Inferior parietal cortex (tissue), 1 donor: ENCODE measurements around the gene FAM50A.

Experiments used
- DNase-seq: peaks from one replicate; pipeline ENCODE4 v3.0.0-alpha.2; 2016; ENCODE audit errors: extremely low spot score

FAM50A gene

DNA sequence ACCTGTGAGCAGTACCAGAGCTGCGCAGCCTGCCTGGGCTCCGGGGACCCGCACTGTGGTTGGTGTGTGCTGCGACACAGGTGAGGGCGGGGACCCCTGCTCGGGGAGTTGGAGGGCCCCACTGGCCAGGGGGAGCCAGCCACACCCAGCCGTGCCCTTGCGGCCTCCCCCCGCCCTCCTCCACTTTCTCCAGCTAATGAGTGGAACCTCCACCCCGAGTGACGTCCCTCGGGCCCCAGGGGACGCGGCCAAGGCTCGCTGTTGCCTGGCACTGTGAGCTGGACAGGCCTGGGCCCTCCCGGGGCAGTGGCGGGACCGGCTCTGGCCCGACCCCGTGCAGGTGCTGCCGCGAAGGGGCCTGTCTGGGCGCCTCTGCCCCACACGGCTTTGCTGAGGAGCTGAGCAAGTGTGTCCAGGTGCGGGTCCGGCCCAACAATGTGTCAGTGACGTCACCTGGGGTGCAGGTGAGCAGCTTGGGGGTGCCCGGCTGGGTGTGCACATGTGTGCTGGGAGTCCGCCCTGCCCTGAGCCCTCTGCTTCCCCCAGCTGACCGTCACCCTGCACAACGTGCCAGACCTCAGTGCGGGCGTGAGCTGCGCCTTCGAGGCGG is 19.8 kb downstream of the FAM50A start:
- DNase-seq, result no peak

DNA sequence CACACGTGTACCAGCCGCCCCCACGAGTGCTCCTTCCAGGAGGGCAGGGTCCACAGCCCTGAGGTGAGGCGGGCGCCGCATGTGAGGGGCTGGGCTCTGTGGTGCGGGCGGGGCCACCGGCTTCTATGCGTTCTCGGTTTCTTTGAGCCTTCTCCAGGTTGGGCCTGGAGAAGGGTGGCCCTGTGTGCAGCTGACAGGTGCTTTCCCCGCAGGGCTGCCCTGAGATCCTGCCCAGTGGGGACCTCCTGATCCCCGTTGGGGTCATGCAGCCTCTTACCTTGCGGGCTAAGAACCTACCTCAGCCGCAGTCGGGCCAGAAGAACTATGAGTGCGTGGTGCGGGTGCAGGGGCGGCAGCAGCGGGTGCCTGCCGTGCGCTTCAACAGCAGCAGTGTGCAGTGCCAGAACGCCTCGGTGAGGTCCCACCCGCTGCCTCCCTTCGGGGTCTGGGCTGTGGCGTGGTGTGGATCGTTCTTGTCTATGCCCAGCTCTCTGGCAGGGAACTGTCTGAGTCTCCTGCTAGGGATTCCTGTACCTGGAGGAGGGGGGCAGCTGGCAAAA is 20.9 kb downstream of the FAM50A start:
- no peak for DNase-seq

DNA sequence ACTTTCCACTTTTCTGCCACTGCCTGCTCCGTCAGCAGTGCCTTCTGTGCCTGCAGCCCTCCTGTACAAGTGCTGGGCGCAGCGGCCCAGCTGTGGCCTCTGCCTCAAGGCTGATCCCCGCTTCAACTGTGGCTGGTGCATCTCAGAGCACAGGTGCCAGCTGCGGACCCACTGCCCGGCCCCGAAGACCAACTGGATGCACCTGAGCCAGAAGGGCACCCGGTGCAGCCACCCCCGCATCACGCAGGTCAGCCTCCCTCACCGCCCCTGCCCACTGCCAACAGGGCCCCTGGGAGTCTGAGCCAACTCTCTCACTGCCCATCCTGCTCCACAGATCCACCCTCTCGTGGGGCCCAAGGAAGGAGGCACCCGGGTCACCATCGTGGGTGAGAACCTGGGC is 21.7 kb downstream of the FAM50A start:
- no peak for DNase-seq

DNA sequence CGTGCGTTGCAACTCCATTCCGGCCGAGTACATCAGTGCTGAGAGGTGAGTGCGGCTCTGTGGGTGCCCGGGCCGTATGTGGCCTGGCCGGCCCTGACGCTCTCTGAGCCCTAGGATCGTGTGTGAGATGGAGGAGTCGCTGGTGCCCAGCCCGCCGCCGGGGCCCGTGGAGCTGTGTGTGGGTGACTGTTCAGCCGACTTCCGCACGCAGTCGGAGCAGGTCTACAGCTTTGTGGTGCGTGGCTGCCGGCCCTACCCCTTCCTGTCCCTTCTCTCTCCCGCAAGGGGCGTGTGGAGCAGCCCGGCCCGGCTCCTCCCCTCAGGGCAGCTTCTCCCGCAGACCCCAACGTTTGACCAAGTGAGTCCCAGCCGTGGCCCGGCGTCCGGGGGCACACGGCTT is 22.1 kb downstream of the FAM50A start:
- no peak for DNase-seq

DNA sequence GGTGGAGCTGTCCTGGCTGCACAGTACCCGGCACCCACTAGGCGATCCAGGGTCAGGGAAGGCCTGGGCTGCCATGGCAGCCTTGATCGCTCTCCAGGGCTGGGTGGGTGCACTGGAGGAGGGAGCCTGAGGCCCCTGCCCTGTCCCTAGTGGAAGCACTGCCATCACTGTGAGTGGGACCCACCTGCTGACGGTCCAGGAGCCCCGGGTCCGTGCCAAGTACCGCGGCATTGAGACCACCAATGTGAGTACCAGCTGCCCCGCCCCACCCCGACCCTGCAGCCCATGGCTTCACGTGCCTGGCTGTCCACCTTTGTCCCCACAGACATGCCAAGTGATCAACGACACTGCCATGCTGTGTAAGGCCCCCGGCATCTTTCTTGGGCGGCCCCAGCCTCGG is 23.0 kb downstream of the FAM50A start:
- no peak for DNase-seq

DNA sequence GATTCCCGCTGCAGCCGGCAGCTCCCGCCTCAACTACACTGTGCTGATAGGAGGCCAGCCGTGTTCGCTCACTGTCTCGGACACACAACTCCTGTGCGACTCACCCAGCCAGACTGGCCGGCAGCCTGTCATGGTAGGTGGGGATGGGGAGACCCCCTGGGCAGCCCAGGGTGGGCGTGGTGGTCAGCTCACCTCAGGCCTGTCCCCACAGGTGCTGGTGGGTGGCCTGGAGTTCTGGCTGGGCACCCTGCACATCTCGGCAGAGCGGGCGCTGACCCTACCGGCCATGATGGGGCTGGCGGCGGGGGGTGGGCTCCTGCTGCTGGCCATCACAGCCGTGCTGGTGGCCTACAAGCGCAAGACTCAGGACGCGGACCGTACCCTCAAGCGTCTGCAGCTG is 23.6 kb downstream of the FAM50A start:
- no peak for DNase-seq

DNA sequence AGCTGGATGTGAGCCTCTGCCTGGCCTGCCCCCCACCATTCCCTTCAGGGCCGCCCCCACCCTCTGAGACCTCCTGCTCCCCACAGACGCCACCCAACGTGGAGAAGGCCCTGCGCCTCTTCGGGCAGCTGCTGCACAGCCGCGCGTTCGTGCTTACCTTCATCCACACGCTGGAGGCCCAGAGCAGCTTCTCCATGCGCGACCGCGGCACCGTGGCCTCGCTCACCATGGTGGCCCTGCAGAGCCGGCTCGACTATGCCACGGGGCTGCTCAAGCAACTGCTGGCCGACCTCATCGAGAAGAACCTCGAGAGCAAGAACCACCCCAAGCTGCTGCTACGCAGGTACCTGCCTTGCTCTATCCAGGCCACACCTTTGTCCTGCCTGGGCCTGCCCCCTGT is 24.3 kb downstream of the FAM50A start:
- DNase-seq, result no peak

DNA sequence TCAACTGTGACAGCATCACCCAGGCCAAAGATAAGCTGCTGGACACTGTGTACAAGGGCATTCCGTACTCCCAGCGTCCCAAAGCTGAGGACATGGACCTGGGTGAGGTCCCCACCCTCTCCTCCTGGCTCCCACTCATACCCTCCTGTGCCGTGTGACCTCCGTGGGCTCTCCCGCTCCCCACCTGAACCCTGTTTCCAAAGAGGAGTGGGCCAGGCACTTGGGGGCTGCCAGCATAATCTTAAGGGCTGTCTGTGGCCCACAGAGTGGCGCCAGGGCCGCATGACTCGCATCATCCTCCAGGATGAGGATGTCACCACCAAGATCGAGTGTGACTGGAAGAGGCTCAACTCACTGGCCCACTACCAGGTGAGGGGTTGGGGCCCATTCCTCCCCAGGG is 25.2 kb downstream of the FAM50A start:
- DNase-seq, result no peak

DNA sequence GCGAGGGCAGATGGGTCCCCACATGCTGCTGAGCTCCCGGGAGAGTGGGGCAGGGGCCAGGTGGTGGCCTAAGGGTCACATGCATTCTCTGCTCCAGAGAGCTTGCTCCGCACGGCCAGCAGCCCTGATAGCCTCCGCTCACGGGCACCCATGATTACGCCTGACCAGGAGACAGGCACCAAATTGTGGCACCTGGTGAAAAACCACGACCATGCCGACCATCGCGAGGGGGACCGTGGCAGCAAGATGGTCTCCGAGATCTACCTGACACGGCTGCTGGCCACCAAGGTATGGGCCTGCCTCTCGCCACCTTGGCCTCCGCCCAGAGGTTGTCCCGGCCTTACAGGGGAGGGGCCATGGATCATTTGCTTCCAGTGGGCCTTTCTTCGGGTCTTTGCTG is 25.9 kb downstream of the FAM50A start:
- no peak for DNase-seq

DNA sequence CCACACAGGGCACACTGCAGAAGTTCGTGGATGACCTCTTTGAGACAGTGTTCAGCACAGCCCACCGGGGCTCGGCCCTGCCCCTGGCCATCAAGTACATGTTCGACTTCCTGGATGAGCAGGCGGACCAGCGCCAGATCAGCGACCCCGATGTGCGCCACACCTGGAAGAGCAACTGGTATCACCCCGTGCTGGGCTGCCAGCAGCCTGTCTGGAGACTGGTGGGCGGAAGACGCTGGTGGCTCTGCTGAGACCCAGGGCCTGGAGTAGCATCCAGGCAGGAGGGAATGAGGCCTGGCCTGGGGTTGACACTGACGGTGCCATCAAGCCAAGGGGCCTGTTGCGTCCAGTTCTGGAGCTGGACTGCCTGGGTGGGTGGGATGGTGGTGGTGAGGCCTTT is 26.5 kb downstream of the FAM50A start:
- DNase-seq, result no peak

DNA sequence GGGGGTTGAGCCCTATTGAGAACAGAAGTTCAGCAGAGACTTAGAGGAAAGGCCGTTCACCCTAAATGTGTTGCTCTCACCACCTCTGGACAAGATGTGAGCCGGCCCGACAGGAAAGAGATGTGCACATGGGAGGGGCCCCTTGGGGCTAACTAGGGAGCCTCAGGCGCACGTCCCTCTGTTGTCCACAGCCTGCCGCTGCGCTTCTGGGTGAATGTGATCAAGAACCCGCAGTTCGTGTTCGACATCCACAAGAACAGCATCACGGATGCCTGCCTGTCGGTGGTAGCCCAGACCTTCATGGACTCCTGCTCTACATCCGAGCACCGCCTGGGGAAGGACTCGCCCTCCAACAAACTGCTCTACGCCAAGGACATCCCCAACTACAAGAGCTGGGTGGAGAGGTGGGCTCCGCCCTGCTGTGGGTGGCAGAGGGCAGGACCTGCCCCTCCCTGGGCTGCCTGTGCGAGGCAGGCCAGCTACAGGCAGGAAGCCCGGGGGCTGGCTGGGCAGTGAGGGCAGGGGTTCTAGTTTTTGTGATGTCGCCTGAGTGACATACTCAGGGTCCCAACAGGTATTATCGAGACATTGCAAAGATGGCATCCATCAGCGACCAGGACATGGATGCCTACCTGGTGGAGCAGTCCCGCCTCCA is 27.1 kb downstream of the FAM50A start:
- no peak for DNase-seq

DNA sequence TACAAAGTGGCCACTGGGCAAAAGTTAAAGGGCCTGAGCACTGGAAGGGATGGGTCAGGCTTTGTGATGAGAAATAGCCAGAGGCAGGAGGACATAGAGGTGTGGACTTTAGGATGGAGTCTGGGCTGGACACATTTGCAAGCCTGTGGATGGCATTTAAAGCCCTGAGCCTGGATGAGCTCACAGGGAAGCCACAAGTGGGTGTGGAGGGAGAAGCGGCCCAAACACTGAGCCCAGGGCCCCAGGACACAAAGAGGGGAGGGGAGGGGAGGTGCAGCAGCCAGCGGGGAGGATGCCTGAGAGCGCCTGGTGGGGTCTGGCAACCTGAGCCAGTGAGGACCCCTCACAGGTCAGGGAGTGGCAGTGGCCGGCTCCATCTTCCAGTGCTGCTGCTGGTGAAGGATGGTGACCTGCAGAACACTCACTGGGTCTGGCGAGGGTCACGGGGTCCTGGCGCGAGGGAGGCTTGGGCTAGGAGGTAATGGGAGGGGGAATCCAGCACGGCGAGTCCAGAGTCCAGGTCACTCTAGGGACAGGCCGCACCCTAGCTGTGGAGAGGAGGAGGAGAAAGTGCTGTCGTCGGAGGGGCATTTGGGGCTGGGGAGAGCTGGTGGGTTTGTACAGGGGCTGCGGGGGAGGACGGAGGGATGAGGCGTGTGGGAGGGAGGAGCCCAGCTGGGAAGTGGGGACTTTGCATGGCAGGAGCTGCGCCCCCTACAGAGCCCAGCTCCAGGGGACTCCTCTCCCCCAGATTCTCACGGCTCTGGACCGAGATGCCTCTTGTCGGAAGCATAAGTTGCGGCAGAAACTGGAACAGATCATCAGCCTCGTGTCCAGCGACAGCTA is 28.1 kb downstream of the FAM50A start:
- DNase-seq, result no peak

DNA sequence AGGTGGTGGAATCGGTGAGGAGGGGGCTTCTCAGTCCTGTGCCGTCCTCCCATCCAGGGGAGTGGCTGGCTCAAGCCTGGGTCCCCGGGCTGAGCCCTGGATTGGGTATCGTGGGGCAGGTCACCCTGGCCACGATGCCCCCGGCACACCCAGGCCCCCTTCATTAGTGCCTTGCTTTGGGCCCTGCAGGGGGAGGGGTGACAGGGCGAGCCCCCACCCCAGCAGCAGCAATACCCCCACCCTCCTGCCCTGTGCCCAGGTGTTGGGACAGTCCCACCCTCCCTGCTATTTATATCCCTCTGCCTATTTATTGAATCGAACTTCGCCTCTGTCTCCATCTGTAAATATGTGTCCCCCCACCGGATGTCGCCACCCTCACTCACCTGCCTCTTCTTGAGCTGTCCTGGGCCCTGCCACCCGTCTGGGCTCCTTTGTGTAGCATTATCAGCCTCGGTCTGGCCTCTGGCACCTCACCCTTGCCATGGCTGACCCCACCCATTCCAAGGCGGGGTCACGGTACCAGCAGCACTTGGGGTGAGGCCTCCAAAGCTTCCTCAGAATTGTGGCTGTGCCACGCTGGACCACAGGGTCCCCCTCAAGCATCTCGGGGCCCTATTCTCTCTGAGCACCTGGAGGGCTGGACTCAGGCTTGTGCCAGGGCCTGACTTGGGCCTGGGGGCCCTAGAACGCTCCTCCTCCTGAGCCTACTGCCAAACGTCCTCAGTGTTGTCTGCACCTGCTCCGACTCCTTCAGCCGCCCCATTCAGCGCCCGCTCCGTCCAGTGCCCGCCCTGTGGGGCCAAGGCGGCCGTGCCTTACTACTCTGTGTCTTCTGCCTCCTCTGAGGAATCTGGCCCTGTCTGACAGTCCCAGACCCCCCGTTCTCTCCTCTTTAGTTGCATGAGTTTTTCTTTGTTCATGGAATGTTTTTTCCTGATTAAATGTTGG is 29.0 kb downstream of the FAM50A start:
- no peak for DNase-seq

DNA sequence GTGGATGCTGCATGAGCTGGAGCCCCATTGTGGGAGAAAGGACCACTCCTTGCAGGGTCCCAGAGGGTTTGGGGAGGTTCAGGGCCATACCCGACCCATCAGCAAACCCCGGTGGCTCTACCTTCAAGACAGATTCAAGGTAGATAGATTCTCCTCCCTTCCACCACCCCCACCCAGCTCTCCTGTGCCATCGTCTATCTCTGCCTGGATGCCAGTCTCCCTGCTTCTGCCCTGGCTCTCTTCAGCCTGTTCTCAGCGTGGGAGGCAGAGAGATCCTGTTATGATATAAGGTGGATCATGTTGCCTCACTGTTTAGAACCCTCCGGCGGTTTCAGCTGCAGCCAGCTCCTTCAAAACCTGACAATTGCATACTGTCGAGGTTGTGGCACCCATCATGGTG is 29.7 kb downstream of the FAM50A start:
- no peak for DNase-seq

DNA sequence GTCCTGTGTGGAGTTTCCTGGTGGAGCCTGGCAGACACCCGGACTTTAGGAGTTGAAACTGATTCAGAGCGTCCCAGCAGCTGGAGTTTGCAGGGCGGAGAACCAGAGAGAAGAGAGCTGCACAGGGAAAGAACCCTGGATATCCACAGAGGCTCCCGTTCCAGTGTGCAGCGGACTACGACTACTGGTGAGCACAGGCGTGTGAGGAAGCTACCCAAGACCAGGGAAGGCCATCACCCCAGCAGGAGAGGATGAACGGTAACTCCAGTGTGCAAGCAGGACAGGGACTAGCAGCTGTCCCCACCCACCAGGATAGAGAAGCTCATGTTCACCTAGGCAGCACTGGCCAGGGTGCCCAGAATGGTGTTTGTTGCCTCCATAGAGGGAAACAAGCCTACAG is 32.9 kb downstream of the FAM50A start:
- no peak for DNase-seq

DNA sequence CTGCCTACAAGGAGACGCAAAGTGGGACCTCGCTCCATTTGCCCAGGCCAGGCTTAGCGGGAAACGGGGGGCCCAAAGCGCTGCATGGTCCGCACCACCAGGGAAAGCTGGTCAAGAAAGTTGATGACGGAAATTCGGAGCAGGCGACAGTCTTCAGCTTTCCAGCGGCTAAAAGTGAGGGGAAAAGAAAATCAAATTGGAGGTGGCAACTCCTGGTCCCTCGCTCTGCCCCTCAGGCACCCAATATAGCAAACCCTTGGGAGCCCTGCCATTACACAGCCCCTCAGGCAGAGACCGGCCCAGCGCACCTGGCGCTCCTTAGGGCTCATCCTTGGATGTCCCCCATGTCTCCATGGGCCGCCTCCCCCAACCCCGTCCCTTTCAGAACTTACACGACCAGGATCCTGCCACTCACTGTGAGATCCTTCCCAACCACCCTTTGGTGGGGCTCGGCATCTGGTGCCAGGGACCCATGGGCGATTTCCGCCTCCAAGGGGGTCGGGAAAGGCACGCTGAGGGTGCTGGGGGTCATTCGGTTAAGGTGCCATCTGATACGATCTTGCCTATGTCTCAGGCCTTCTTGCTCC is 34.0 kb downstream of the FAM50A start:
- no peak for DNase-seq

DNA sequence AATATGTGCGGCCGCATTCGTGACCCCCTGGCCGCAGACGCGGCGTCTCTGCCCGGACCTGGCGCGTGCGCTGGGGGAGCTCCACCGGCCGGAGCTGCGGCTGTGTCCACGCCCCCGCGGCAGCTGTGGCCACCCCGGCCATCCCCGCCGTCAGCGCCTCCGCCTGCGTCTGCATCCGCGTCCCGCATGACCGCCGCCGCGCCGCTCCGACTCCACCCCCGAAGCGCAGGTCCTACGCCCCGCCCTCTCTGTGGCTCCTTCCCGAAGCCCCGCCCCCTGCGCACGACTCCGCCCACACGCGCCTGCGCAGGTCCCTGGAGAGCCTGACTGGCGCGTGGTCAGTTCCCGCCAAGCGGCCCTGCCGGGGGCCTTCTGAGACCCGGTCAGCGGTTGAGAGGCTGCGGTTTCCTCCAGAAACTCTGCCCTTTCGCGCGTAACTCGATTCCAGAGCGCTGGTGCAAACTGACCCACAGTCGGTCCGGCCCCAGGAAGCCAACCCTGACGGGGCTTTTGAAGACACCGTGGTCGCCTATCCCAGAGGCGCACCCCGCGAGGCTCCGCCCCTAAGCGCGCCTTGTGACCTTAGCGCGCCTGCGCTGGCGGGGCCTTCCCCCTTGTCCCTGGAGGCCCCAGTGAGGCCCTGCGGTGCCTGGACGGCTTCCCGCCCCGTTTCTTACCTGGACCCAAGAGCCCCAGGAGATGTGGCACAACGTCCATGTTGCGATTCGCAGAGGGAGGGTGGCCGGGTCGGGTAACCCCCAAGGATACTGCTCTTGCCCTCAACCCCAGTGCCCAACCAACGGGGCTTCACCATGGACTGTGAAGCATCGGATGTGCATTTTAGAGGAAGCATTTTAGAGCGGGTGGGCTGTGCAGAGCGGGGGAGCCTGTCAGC is 35.0 kb downstream of the FAM50A start, which contains the start of gene LAGE3:
Gene LAGE3, minus strand, starts transcription at position 554 of the 895 bp plus-strand sequence. Its CDS starts 366 bp downstream, at position 188.
- DNase-seq, result peak; percentile 85

DNA sequence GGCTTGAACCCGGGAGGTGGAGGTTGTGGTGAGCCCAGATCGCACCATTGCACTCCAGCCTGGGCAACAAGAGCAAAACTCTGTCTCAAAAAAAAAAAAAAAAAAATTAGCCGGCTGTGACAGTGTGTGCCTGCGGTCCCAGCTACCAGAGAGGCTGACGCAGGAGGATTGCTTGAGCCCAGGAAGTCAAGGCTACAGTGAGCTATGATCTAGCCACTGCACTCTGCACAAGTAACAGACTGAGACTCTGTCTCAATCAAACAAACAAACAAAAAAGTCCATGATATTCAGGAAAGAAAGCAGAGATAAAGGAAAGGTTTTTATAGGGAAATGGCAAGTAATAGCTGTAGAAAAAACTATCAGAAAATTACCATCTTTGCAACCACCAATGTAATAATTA is 37.3 kb downstream of the FAM50A start:
- DNase-seq, result no peak

DNA sequence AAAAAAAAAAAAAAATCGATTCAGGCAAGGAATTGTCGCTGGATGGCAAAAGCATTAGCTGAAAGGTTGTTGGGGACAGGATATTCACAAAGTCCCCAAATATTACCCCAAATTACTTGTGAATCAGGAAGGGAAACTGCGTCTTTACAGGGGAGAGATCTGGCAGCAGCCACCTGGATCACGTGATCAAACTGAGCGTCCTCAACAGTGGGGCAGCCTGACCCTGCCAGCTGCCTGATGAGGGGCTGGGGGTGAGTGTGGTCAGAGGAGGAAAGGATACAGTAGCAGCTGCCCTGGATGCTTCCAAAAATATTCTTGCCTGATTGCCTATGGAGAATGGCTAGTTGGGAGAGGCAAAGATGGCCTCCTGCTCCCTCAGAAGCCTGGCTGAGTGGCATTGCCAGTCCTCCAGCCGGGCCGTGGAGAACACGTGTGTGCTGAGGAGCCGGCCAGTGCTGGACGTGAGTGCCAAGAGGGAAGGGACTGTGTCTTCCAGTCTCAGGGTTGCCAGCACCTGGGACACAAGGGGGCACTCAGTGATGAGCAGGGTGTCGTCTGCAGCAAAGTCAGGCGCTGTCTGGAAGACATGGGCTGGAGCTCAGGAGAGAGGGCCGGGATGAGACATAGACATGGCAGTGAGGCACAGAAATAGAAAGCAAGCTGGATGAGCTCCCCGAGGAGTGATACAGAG is 38.1 kb downstream of the FAM50A start:
- DNase-seq, result no peak
